ENCODE measurements around the gene SCAI. TPM values are rescaled to one million over a fixed set of nuclear protein-coding genes. Genes with fewer than 3 reads are reported as not detected.
A peak's percentile ranks its signal among the peaks of the same experiment; 100 is the strongest.
"Not testable (repeated sequence)": the region's sequence is repeated elsewhere in the genome, so short reads cannot be mapped to it uniquely, and the experiment has no call there.

Gene SCAI
- total RNA-seq, 3 donors from 2014 or later (not counting 1 experiment from before 2014, with no cell fraction given): 8.5 to 13.0 (median 10.7) TPM

DNA sequence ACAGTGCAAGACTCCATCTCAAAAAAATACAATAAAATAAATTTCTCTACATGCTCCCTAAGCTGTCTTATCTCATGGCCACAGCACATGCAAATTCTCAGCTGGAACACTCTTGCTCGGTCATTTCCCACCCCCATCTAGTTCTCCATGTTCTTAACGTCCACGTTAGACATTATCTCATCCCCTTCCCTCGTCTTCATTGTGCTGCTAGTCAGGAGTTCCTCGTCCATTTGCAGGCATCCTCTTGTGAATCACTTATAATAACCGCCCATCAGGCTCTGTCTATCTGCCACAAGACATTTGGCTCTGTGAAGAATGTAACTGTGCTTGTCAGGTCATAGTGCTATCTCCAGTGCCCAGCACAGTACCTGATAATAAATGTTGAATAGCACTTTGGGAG is 169.5 kb downstream of the SCAI start:
- intact Hi-C loops (cut with micrococcal nuclease): no loop called here
- Histone ChIP-seq H3K27me3 (ENCODE audit: control insufficient read depth, insufficient read depth, low read length) (no peaks in the 10 kb centered on the region), H3K4me1 (ENCODE audit: control insufficient read depth, insufficient read depth, low read length) (no peaks in the 10 kb centered on the region), H3K36me3 (ENCODE audit: control insufficient read depth, insufficient read depth, low read length) (peaks cover 11% of the 10 kb centered on the region), H3K4me3 (ENCODE audit: low read length) (no peak overlapping the region), H3K27ac (ENCODE audit: low read length) (no peak overlapping the region), H3K9me3 (ENCODE audit: control insufficient read depth, insufficient read depth, low read length) (no peaks in the 10 kb centered on the region)
- no peaks in the 10 kb centered on the region for H3K36me3 Mint-ChIP-seq
- no peak for ATAC-seq
- no peaks in the 10 kb centered on the region for H3K9me3 Mint-ChIP-seq
- H3K4me3 Mint-ChIP-seq: no peak overlapping the region
- no peak overlapping the region for H3K27ac Mint-ChIP-seq
- peaks cover 11 to 12% of the 10 kb centered on the region in 2 donors for H3K4me1 Mint-ChIP-seq
- no peak for DNase-seq
- no peaks in the 10 kb centered on the region for H3K27me3 Mint-ChIP-seq (ENCODE audit: low read depth in 2 of 2)
- TF ChIP-seq, protein P1, sequence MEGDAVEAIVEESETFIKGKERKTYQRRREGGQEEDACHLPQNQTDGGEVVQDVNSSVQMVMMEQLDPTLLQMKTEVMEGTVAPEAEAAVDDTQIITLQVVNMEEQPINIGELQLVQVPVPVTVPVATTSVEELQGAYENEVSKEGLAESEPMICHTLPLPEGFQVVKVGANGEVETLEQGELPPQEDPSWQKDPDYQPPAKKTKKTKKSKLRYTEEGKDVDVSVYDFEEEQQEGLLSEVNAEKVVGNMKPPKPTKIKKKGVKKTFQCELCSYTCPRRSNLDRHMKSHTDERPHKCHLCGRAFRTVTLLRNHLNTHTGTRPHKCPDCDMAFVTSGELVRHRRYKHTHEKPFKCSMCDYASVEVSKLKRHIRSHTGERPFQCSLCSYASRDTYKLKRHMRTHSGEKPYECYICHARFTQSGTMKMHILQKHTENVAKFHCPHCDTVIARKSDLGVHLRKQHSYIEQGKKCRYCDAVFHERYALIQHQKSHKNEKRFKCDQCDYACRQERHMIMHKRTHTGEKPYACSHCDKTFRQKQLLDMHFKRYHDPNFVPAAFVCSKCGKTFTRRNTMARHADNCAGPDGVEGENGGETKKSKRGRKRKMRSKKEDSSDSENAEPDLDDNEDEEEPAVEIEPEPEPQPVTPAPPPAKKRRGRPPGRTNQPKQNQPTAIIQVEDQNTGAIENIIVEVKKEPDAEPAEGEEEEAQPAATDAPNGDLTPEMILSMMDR (IDR thresholded peaks at IDR 0.05): no peak
- 97% methylated on average over 6 of the region's 6 CpGs for WGBS (ENCODE audit: insufficient coverage)

DNA sequence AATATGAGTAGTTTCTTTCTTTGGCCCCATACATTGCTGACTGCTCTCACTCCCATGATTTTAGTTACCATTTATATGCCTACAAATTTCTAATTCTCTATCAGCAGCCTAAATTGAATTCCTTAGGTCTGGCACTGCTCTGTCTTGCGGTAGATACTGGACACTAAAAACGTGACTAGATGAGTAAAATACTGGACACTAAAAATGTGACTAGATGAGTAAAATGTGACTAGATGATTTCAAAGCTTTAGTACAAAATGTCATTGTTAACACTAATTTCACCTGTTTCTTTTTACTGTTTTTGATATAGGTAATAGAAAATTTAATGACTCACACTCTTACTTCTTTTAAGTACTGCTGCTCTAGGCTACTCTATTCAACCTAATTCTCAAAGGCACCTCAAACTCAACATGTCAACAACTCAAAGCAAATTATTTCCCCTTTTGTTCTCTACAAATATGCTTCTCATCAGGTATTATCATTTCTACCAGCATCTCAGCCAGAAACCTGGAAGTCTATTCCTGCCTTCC is 171.0 kb downstream of the SCAI start:
- Histone ChIP-seq H3K27me3 (ENCODE audit: control insufficient read depth, insufficient read depth, low read length) (no peaks in the 10 kb centered on the region), H3K27ac (ENCODE audit: low read length) (no peak overlapping the region), H3K4me3 (ENCODE audit: low read length) (no peak overlapping the region), H3K9me3 (ENCODE audit: control insufficient read depth, insufficient read depth, low read length) (no peaks in the 10 kb centered on the region), H3K36me3 (ENCODE audit: control insufficient read depth, insufficient read depth, low read length) (peaks cover 12% of the 10 kb centered on the region), H3K4me1 (ENCODE audit: control insufficient read depth, insufficient read depth, low read length) (no peaks in the 10 kb centered on the region)
- Mint-ChIP-seq H3K27ac (no peak overlapping the region), H3K36me3 (no peaks in the 10 kb centered on the region), H3K4me3 (no peak overlapping the region), H3K9me3 (no peaks in the 10 kb centered on the region), H3K4me1 (peaks cover 11 to 12% of the 10 kb centered on the region in 2 donors), H3K27me3 (ENCODE audit: low read depth in 2 of 2) (no peaks in the 10 kb centered on the region)
- intact Hi-C loops (cut with micrococcal nuclease): no loop called here
- DNase-seq (no peak), ATAC-seq (no peak)
- TF ChIP-seq, protein P1 (IDR thresholded peaks at IDR 0.05): no peak
- WGBS (ENCODE audit: insufficient coverage): 88% methylated on average over 2 of the region's 2 CpGs

DNA sequence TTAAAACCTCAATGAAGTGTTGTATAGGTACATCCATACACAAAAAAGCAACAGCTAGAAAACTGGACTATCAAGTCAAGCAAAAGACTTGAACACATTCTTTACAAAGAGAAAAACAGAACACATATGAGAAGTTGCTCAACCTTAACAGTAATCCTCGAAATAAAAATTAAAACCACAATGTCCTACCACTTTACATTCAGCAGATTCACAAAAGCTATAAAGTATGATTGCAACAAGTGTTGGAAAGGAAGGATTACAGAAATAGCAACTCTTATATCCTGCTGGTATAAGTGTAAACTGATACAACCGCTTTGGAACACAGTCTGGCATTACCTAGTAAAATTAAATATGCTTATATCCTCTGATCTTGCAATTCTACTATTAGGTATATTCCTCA is 173.9 kb downstream of the SCAI start:
- H3K4me1 ChIP-seq (ENCODE audit: control insufficient read depth, insufficient read depth, low read length): peaks cover 10% of the 10 kb centered on the region
- H3K27ac ChIP-seq (ENCODE audit: low read length): no peak overlapping the region
- H3K9me3 Mint-ChIP-seq: no peaks in the 10 kb centered on the region
- intact Hi-C loops (cut with micrococcal nuclease): no loop called here
- no peak overlapping the region for H3K4me3 ChIP-seq (ENCODE audit: low read length)
- H3K4me1 Mint-ChIP-seq: peaks cover 19 to 21% of the 10 kb centered on the region in 2 donors
- no peak overlapping the region for H3K27ac Mint-ChIP-seq
- no peaks in the 10 kb centered on the region for H3K27me3 Mint-ChIP-seq (ENCODE audit: low read depth in 2 of 2)
- ATAC-seq: no peak
- H3K9me3 ChIP-seq (ENCODE audit: control insufficient read depth, insufficient read depth, low read length): no peaks in the 10 kb centered on the region
- peaks cover 12% of the 10 kb centered on the region for H3K36me3 ChIP-seq (ENCODE audit: control insufficient read depth, insufficient read depth, low read length)
- H3K36me3 Mint-ChIP-seq: no peaks in the 10 kb centered on the region
- WGBS (ENCODE audit: insufficient coverage): 40% methylated on average over 1 of the region's 2 CpGs
- TF ChIP-seq, protein P1 (IDR thresholded peaks at IDR 0.05): no peak
- no peaks in the 10 kb centered on the region for H3K27me3 ChIP-seq (ENCODE audit: control insufficient read depth, insufficient read depth, low read length)
- DNase-seq: no peak
- H3K4me3 Mint-ChIP-seq: no peak overlapping the region

DNA sequence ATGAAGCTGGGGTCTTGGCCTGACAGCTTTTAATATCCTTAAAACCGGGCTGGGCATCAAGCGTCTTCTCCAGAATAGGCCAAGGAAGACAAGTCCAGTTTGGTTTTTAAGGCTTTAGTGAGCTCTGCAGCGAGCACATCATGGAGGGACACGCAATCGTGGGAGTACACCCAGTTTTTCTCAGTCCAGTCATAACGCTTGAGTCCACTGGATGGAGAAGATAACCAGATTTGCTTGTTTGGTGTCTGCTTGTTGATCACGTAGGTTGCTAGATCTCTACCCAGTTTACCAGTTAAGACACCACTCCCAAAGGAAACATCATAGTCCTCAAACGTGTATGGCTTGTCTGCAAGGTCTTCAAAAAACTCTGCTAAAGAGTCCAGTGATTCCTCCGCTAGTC is 175.1 kb downstream of the SCAI start:
- Histone ChIP-seq H3K36me3 (ENCODE audit: control insufficient read depth, insufficient read depth, low read length) (peaks cover 9% of the 10 kb centered on the region), H3K4me1 (ENCODE audit: control insufficient read depth, insufficient read depth, low read length) (peaks cover 10% of the 10 kb centered on the region), H3K9me3 (ENCODE audit: control insufficient read depth, insufficient read depth, low read length) (no peaks in the 10 kb centered on the region), H3K27ac (ENCODE audit: low read length) (no peak overlapping the region), H3K4me3 (ENCODE audit: low read length) (no peak overlapping the region), H3K27me3 (ENCODE audit: control insufficient read depth, insufficient read depth, low read length) (no peaks in the 10 kb centered on the region)
- Mint-ChIP-seq H3K4me1 (peaks cover 18 to 26% of the 10 kb centered on the region in 2 donors), H3K27me3 (ENCODE audit: low read depth in 2 of 2) (no peaks in the 10 kb centered on the region), H3K9me3 (no peaks in the 10 kb centered on the region), H3K36me3 (no peaks in the 10 kb centered on the region), H3K4me3 (no peak overlapping the region), H3K27ac (no peak overlapping the region)
- TF ChIP-seq, protein P1 (IDR thresholded peaks at IDR 0.05): no peak
- intact Hi-C loops (cut with micrococcal nuclease): no loop called here
- WGBS (ENCODE audit: insufficient coverage): 96% methylated on average over 9 of the region's 9 CpGs
- DNase-seq (no peak), ATAC-seq (no peak)

DNA sequence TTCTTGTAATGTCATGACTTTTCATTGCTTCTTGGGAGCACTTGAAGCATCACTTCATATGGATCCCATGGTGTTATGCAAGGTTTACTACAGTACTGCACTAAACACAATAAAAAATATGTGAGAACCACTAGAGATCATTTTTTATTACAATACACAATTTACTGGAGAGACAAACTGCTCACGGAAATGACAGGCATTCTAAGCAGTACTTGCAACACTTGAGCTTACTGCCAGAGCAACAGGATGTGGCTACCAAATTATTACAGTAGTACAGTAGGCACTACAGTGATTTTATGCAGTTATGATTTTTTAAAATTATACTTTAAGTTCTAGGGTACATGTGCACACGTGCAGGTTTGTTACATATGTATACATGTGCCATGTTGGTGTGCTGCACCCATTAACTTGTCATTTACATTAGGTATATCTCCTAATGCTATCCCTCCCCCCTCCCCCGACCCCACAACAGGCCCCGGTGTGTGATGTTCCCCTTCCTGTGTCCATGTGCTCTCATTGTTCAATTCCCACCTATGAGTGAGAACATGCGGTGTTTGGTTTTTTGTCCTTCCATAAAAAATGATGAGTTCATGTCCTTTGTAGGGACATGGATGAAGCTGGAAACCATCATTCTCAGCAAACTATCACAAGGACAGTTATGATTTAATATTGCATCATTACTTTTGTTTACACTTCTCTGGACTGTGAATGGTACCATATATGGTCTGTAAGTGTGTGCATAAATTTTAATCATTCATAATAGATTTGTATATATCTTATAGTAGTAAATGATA is 177.4 kb downstream of the SCAI start:
- WGBS (ENCODE audit: insufficient coverage): 12% methylated on average over 1 of the region's 5 CpGs
- H3K9me3 ChIP-seq (ENCODE audit: control insufficient read depth, insufficient read depth, low read length); H3K27me3 Mint-ChIP-seq (ENCODE audit: low read depth in 2 of 2); H3K4me3 ChIP-seq (ENCODE audit: low read length); H3K9me3 Mint-ChIP-seq; H3K27me3 ChIP-seq (ENCODE audit: control insufficient read depth, insufficient read depth, low read length); intact Hi-C loops (cut with micrococcal nuclease); H3K36me3 ChIP-seq (ENCODE audit: control insufficient read depth, insufficient read depth, low read length); H3K36me3 Mint-ChIP-seq: not testable (repeated sequence)
- Mint-ChIP-seq H3K27ac (peak overlapping the region; percentile 89 to 95), H3K4me3 (peak overlapping the region; percentile 58), H3K4me1 (peaks cover 18 to 26% of the 10 kb centered on the region in 2 donors)
- peaks cover 10% of the 10 kb centered on the region for H3K4me1 ChIP-seq (ENCODE audit: control insufficient read depth, insufficient read depth, low read length)
- peak overlapping the region; percentile 67 for H3K27ac ChIP-seq (ENCODE audit: low read length)
- peak in 1 of 2 donors; percentile 69 for DNase-seq
- ATAC-seq: peak; percentile 96 to 99 (median 97)
